H1 (cell line): Measurements from ENCODE around the gene TRPM1. TPM values are rescaled to one million over a fixed set of nuclear protein-coding genes. Genes with fewer than 3 reads are reported as not detected.

Source experiments
- ASH2L ChIP-seq: fragments of 200-600, 300-600 bp; sonication (generic); IDR thresholded peaks from one replicate; pipeline ENCODE4 v1.7.1; 2017; ENCODE audit warnings: low read length
- BCL11A ChIP-seq, 2 experiments: IDR thresholded peaks; one replicate each; pipeline ENCODE4 v1.6.1; 2011; ENCODE audit warnings: low read depth in 2 of 2, low read length in 2 of 2, mild to moderate bottlenecking in 2 of 2
- CBX5 ChIP-seq: fragments of 300-800, 300-1000 bp; sonication (generic); IDR thresholded peaks from 2 replicates; pipeline ENCODE4 v1.7.1; 2016; ENCODE audit warnings: antibody characterized with exemption, low read length, low read depth
- CTBP2 ChIP-seq: IDR thresholded peaks from 2 replicates; pipeline ENCODE4 v1.7.0; 2011; ENCODE audit warnings: borderline replicate concordance, mild to moderate bottlenecking, moderate library complexity, mixed read lengths, low read length; ENCODE audit not compliant: insufficient read depth, insufficient read length
- CTCF ChIP-seq, 3 experiments: IDR thresholded peaks; 1 replicate in 2 of 3; 2 replicates in 1 of 3; pipeline versions ENCODE4 v1.5.1 to v1.6.1; 2011; ENCODE audit warnings: low read length in 3 of 3, mild to moderate bottlenecking in 3 of 3, inconsistent platforms in 2 of 3, low read depth in 1 of 3, moderate library complexity in 1 of 3; ENCODE audit not compliant: insufficient read depth in 1 of 3; ENCODE audit errors: control extremely low read depth in 1 of 3
- E2F6 ChIP-seq: IDR thresholded peaks from 2 replicates; pipeline ENCODE4 v1.6.1; 2012; ENCODE audit warnings: inconsistent platforms
- EGR1 ChIP-seq: IDR thresholded peaks from 2 replicates; pipeline ENCODE4 v1.6.1; 2011; ENCODE audit warnings: low read depth, low read length, borderline replicate concordance
- EP300 ChIP-seq, 2 experiments: IDR thresholded peaks; 1 replicate in 1 of 2; 2 replicates in 1 of 2; pipeline ENCODE4 v1.6.1; 2011 to 2012; ENCODE audit warnings: low read depth in 2 of 2, low read length in 2 of 2, mild to moderate bottlenecking in 2 of 2, borderline replicate concordance in 1 of 2, inconsistent platforms in 1 of 2, moderate library complexity in 1 of 2
- KDM1A ChIP-seq: fragments of 200-600, 300-600 bp; sonication (generic); IDR thresholded peaks from 2 replicates; pipeline ENCODE4 v1.7.1; 2016; ENCODE audit warnings: mild to moderate bottlenecking, low read length, borderline replicate concordance
- MAFK ChIP-seq: IDR thresholded peaks from 2 replicates; pipeline ENCODE4 v1.6.1; 2012; ENCODE audit warnings: low read depth, mild to moderate bottlenecking, improper control_type of control experiment, low read length
- NRF1 ChIP-seq: IDR thresholded peaks from 2 replicates; pipeline ENCODE4 v1.6.1; 2011; ENCODE audit warnings: mild to moderate bottlenecking, low read depth, low read length, improper control_type of control experiment
- SP1 ChIP-seq: IDR thresholded peaks from 2 replicates; pipeline ENCODE4 v1.6.1; 2011; ENCODE audit warnings: low read depth, low read length
- SP2 ChIP-seq: IDR thresholded peaks from 2 replicates; pipeline ENCODE4 v1.6.1; 2012; ENCODE audit warnings: mild to moderate bottlenecking, low read length, inconsistent platforms
- SP4 ChIP-seq: IDR thresholded peaks from 2 replicates; pipeline ENCODE4 v1.6.1; 2012; ENCODE audit warnings: low read length, inconsistent platforms
- SRF ChIP-seq: IDR thresholded peaks from 2 replicates; pipeline ENCODE4 v1.6.1; 2011; ENCODE audit warnings: mild to moderate bottlenecking, low read depth, low read length, moderate library complexity
- TAF7 ChIP-seq: optimal IDR thresholded peaks from 2 replicates; pipeline ENCODE3; 2011; ENCODE audit warnings: low read depth, mild to moderate bottlenecking, inconsistent platforms, low read length, moderate library complexity, borderline replicate concordance
- TEAD4 ChIP-seq: IDR thresholded peaks from 2 replicates; pipeline ENCODE4 v1.6.1; 2012; ENCODE audit warnings: low read depth, low read length, inconsistent platforms, mixed read lengths
- ZNF274 ChIP-seq: IDR thresholded peaks from 2 replicates; pipeline ENCODE4 v1.7.0; 2012; ENCODE audit warnings: low read length, borderline replicate concordance; ENCODE audit errors: extremely low read depth
- polyA plus RNA-seq, 7 experiments: library from polyadenylated mRNA; depleted of rRNA in 3 of 7; stranded (reverse) in 5 of 7; unstranded in 2 of 7; fragments of >200 nt in 5 of 7; fragments of 200-250 nt in 2 of 7; gene quantifications; 1 replicate in 5 of 7; 2 replicates in 1 of 7; 4 replicates in 1 of 7; pipeline versions ENCODE4 v1.2.1 to v1.2.3, GENCODE V29; 2011 to 2013; ENCODE audit warnings: missing spikeins in 2 of 7, mixed read lengths in 2 of 7
- total RNA-seq: library from RNA; stranded (reverse); fragmentation: NEBNext Ultra II Directional; extraction: Animal tissue kit (Norgen Biotek cat#: 25700); gene quantifications from 2 replicates; pipeline ENCODE4 v1.2.1, GENCODE V29; 2021
- TF ChIP-seq, protein P1 (sequence below): IDR thresholded peaks from 2 replicates; pipeline ENCODE4 v1.6.1; 2011; ENCODE audit warnings: low read length, improper control_type of control experiment

The TRPM1 gene
- total and polyA plus RNA-seq, 2 of the 8 experiments (the other 6 are each of a cell fraction or from before 2014, with no cell fraction given): 0.05 TPM; not detected in 1

GRCh38 chr15:30991255-30992235, 110.0 kb downstream of the TRPM1 start, which contains the start of gene MTMR10 (continued):
- no peak for TF ChIP-seq SRF
- no peak for TF ChIP-seq CTCF (IDR thresholded peaks at IDR 0.05; ENCODE audit: control extremely low read depth in 1 of 3, insufficient read depth in 1 of 3, low read depth in 1 of 3, low read length in 3 of 3)
- no peak for TF ChIP-seq ASH2L
- no peak for TF ChIP-seq TAF7
- no peak for TF ChIP-seq SP2
- no peak for TF ChIP-seq KDM1A
- no peak for TF ChIP-seq NRF1
- TF ChIP-seq TEAD4: no peak
- TF ChIP-seq SP1: no peak
- 0 out of 2 replicates have a peak, but pooled peaks have one; percentile 5 for TF ChIP-seq E2F6
- no peak for TF ChIP-seq EGR1
- no peak for TF ChIP-seq CBX5
- TF ChIP-seq CTBP2: no peak
- TF ChIP-seq EP300 (IDR thresholded peaks at IDR 0.05; ENCODE audit: borderline replicate concordance in 1 of 2, low read depth in 2 of 2, low read length in 2 of 2): peak in 1 of 2 experiments; percentile 35; a peak in 2 of 3 replicates
- no peak for TF ChIP-seq BCL11A (IDR thresholded peaks at IDR 0.05; ENCODE audit: low read depth in 2 of 2, low read length in 2 of 2)
- TF ChIP-seq ZNF274: no peak
- no peak for TF ChIP-seq SP4
- TF ChIP-seq MAFK: no peak
- TF ChIP-seq, protein P1, sequence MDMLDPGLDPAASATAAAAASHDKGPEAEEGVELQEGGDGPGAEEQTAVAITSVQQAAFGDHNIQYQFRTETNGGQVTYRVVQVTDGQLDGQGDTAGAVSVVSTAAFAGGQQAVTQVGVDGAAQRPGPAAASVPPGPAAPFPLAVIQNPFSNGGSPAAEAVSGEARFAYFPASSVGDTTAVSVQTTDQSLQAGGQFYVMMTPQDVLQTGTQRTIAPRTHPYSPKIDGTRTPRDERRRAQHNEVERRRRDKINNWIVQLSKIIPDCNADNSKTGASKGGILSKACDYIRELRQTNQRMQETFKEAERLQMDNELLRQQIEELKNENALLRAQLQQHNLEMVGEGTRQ: no peak
